ENCODE data around the gene WDFY2. TPM values are rescaled to one million over a fixed set of nuclear protein-coding genes. Genes with fewer than 3 reads are reported as not detected.

WDFY2 gene
- total and polyA plus RNA-seq, 9 donors: 5.4 to 17.9 (median 12.6) TPM

DNA sequence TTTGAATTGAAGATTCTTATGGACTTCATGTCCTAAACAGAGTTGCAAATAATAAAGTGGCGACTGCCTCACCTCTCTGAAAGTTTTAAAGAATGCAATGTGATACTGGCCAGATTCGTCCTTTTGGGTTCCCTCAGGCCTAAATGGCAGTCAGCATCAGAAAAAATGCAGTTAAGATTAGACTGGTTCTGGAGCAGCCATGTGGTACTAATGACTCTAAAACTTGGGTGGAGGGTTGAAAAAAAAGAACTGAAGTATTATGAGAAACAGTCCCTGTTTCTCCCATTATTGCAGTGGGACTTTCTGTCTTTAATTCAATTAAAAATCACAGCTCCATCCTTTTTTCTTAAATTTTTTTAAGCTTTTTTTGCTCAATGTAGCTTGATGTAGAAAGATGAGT, 37.3 kb downstream of the WDFY2 start:
- no peak overlapping the region for H3K27ac ChIP-seq
- 65 to 69% (median 67%) methylated on average over 2 of the region's 2 CpGs for WGBS, 3 donors
- TF ChIP-seq, protein P1, sequence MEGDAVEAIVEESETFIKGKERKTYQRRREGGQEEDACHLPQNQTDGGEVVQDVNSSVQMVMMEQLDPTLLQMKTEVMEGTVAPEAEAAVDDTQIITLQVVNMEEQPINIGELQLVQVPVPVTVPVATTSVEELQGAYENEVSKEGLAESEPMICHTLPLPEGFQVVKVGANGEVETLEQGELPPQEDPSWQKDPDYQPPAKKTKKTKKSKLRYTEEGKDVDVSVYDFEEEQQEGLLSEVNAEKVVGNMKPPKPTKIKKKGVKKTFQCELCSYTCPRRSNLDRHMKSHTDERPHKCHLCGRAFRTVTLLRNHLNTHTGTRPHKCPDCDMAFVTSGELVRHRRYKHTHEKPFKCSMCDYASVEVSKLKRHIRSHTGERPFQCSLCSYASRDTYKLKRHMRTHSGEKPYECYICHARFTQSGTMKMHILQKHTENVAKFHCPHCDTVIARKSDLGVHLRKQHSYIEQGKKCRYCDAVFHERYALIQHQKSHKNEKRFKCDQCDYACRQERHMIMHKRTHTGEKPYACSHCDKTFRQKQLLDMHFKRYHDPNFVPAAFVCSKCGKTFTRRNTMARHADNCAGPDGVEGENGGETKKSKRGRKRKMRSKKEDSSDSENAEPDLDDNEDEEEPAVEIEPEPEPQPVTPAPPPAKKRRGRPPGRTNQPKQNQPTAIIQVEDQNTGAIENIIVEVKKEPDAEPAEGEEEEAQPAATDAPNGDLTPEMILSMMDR (IDR thresholded peaks at IDR 0.05): no peak
- TF ChIP-seq POLR2A (IDR thresholded peaks at IDR 0.05) (no peak), EP300 (IDR thresholded peaks at IDR 0.05) (no peak)
- no peaks in the 10 kb centered on the region for H3K27me3 ChIP-seq
- peaks cover 13% of the 10 kb centered on the region for H3K4me1 ChIP-seq (ENCODE audit: insufficient read depth)
- intact Hi-C loops (cut with DNase I): no loop called here
- H3K4me3 ChIP-seq: no peak overlapping the region
- DNase-seq: no peak
- H3K9me3 ChIP-seq: no peaks in the 10 kb centered on the region
- H3K36me3 ChIP-seq: no peaks in the 10 kb centered on the region

DNA sequence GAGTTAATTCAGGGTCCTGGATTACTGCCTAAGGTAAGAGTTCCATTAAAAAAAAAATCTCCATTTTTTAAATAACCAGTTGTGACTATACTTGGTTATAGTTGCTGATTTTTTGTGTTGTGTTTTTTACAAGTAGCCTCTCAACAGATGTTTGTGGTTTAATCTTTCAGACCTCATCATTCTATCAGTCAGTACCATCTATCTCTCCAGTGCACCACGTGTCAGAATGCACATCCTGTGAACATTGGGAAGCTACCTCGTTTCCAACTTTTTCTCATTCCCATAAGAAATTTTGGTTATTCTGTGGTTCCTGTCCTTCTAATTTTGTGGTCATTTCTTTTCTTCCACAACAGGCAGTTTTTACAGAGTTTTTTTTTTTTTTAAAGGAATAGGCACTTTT, 39.2 kb downstream of the WDFY2 start:
- no peak for DNase-seq
- TF ChIP-seq POLR2A (IDR thresholded peaks at IDR 0.05) (no peak), EP300 (IDR thresholded peaks at IDR 0.05) (no peak)
- TF ChIP-seq, protein P1 (IDR thresholded peaks at IDR 0.05): no peak
- H3K27me3 ChIP-seq: no peaks in the 10 kb centered on the region
- no peak overlapping the region for H3K27ac ChIP-seq
- H3K4me1 ChIP-seq (ENCODE audit: insufficient read depth): peaks cover 11% of the 10 kb centered on the region
- 39 to 42% (median 42%) methylated on average over 2 of the region's 2 CpGs for WGBS, 3 donors
- H3K36me3 ChIP-seq: no peaks in the 10 kb centered on the region
- intact Hi-C loops (cut with DNase I): no loop called here
- no peak overlapping the region for H3K4me3 ChIP-seq
- H3K9me3 ChIP-seq: no peaks in the 10 kb centered on the region

DNA sequence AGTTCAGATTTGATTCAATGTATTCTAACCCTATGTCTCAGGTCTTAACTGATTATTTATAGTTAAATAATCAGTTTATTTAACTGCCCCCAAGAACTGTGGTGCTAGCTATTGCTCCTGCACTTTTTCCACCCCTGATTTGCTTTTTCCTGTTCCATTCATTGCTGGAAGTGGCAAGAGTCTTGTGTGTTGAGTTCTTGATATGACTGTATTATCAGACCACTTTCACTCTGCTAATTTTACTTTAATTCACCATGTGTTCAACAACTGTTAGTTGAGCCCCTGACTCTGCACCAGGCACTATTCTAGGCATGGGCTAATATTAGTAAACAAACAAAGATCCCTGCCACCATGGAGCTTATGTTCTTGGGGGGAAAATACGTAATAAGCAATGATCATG, 39.9 kb downstream of the WDFY2 start:
- Histone ChIP-seq H3K27ac (no peak overlapping the region), H3K27me3 (no peaks in the 10 kb centered on the region), H3K4me3 (no peak overlapping the region), H3K36me3 (no peaks in the 10 kb centered on the region), H3K4me1 (ENCODE audit: insufficient read depth) (peaks cover 7% of the 10 kb centered on the region), H3K9me3 (no peaks in the 10 kb centered on the region)
- WGBS, 3 donors: 97 to 100% (median 99%) methylated on average over 1 of the region's 1 CpG
- TF ChIP-seq POLR2A (IDR thresholded peaks at IDR 0.05) (no peak), EP300 (IDR thresholded peaks at IDR 0.05) (no peak)
- TF ChIP-seq, protein P1 (IDR thresholded peaks at IDR 0.05): no peak
- no peak for DNase-seq
- intact Hi-C loops (cut with DNase I): no loop called here

DNA sequence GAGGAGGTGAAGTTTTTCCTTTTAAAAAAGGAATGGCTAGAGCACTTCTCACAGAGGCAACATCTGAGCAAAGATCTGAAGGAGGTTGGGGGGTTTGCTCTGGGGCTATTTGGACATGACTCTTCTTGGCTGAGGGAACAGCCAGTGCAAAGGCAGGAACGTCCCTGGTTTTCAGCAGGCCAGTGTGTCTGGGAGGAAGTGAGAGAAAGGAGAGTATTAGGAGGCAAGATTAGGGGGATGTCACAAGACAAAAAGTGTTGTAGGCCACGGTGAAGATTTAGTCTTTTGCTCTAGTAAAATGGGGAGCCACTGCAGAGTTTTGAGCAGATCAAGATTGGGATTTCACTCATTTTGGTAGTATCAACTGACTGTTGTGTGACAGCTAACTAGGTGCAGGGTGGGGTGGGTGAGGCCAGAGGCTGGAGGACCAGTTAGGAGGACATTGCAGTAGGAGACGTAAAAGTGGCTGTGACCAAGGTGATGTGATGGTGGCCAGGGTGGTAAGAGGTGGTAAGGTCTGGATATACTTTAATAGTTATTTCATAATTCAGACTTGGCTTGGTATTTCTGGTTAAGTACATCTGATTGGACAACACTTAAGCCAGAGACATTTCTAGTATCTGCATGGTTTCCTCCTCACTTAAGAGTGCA, 40.6 kb downstream of the WDFY2 start:
- WGBS, 3 donors: 90 to 91% (median 90%) methylated on average over 3 of the region's 3 CpGs
- no peak for DNase-seq
- no peak overlapping the region for H3K4me3 ChIP-seq
- no peaks in the 10 kb centered on the region for H3K27me3 ChIP-seq
- no peaks in the 10 kb centered on the region for H3K9me3 ChIP-seq
- no peak overlapping the region for H3K27ac ChIP-seq
- peaks cover 5% of the 10 kb centered on the region for H3K4me1 ChIP-seq (ENCODE audit: insufficient read depth)
- no peaks in the 10 kb centered on the region for H3K36me3 ChIP-seq
- TF ChIP-seq, protein P1 (IDR thresholded peaks at IDR 0.05): no peak
- TF ChIP-seq EP300 (IDR thresholded peaks at IDR 0.05): no peak
- TF ChIP-seq POLR2A (IDR thresholded peaks at IDR 0.05): no peak
- intact Hi-C loops (cut with DNase I): no loop called here
